ENCODE results near the gene KRT15.

The KRT15 gene

GRCh38 chr17:41542357-41542756, 23.7 kb upstream of the KRT15 start:
- no peaks in the 10 kb centered on the region for H3K4me1 ChIP-seq (ENCODE audit: insufficient read depth, low read length, poor library complexity, severe bottlenecking)
- no peaks in the 10 kb centered on the region for H3K9me2 ChIP-seq (replicated peaks; ENCODE audit: low read depth, low read length)
- H3K36me3 ChIP-seq (ENCODE audit: insufficient read depth, low read length), result no peaks in the 10 kb centered on the region
- H3K4me3 ChIP-seq (ENCODE audit: low read length, poor library complexity, severe bottlenecking), result no peak overlapping the region
- no peak for TF ChIP-seq EZH2phosphoT487 (IDR thresholded peaks at IDR 0.05; ENCODE audit: borderline replicate concordance)
- TF ChIP-seq, protein P1, sequence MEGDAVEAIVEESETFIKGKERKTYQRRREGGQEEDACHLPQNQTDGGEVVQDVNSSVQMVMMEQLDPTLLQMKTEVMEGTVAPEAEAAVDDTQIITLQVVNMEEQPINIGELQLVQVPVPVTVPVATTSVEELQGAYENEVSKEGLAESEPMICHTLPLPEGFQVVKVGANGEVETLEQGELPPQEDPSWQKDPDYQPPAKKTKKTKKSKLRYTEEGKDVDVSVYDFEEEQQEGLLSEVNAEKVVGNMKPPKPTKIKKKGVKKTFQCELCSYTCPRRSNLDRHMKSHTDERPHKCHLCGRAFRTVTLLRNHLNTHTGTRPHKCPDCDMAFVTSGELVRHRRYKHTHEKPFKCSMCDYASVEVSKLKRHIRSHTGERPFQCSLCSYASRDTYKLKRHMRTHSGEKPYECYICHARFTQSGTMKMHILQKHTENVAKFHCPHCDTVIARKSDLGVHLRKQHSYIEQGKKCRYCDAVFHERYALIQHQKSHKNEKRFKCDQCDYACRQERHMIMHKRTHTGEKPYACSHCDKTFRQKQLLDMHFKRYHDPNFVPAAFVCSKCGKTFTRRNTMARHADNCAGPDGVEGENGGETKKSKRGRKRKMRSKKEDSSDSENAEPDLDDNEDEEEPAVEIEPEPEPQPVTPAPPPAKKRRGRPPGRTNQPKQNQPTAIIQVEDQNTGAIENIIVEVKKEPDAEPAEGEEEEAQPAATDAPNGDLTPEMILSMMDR (conservative IDR thresholded peaks at IDR 0.05; ENCODE audit: low read length), result no peak
- H3K27me3 ChIP-seq (ENCODE audit: insufficient read depth, low read length, poor library complexity, severe bottlenecking), result no peaks in the 10 kb centered on the region
- H4K20me1 ChIP-seq (ENCODE audit: insufficient read depth, low read length, poor library complexity, severe bottlenecking), result no peaks in the 10 kb centered on the region
- H3K9me3 ChIP-seq (ENCODE audit: insufficient read depth, low read depth, low read length), result no peaks in the 10 kb centered on the region
- no peak overlapping the region for H3K4me2 ChIP-seq (ENCODE audit: low read depth, low read length, poor library complexity, severe bottlenecking)
- no peaks in the 10 kb centered on the region for H3F3A ChIP-seq (ENCODE audit: low read depth)
- H3K9ac ChIP-seq (ENCODE audit: low read depth, low read length, poor library complexity, severe bottlenecking), result no peak overlapping the region
- no peaks in the 10 kb centered on the region for H3K79me2 ChIP-seq (ENCODE audit: insufficient read depth, low read length)
- H2AFZ ChIP-seq (ENCODE audit: low read length), result no peak overlapping the region

DNA sequence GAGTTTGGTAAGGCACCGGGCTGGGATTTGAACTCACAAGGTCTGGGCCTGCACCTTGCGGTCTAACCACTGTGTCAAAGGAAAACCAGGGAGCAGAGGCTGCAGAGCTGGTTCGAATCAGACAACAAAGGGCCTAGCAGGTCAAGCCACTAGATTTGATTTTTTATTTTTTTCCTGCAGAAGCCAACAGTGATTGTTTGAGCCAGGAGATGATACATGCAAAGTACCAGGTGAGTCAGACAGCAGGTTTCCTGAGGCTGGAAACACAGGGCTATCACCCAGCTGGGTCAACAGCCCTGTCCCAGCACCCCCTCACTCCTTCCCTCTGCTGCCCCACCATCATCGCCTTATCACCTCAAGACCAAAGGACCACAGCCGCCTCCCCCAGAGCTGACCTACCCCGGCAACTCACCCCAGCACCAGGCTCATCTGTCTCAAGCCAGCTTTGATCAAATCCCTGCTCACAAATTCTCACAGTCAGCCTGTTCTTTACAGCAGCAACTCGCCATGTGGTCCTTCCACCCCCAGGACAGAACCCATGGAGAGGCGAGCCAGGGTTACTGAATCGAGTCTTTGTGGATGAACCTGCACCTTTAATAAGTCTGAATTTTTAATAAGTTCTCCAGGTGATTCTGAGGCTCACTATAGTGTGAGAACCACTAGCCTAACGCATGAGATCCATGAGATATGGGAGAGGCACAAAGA, 22.4 kb upstream of the KRT15 start:
- H3K27me3 ChIP-seq (ENCODE audit: insufficient read depth, low read length, poor library complexity, severe bottlenecking), result no peaks in the 10 kb centered on the region
- no peak overlapping the region for H3K4me3 ChIP-seq (ENCODE audit: low read length, poor library complexity, severe bottlenecking)
- H3F3A ChIP-seq (ENCODE audit: low read depth), result no peaks in the 10 kb centered on the region
- no peaks in the 10 kb centered on the region for H3K4me1 ChIP-seq (ENCODE audit: insufficient read depth, low read length, poor library complexity, severe bottlenecking)
- no peaks in the 10 kb centered on the region for H4K20me1 ChIP-seq (ENCODE audit: insufficient read depth, low read length, poor library complexity, severe bottlenecking)
- H3K9ac ChIP-seq (ENCODE audit: low read depth, low read length, poor library complexity, severe bottlenecking), result no peak overlapping the region
- no peaks in the 10 kb centered on the region for H3K9me2 ChIP-seq (replicated peaks; ENCODE audit: low read depth, low read length)
- no peak overlapping the region for H2AFZ ChIP-seq (ENCODE audit: low read length)
- H3K9me3 ChIP-seq (ENCODE audit: insufficient read depth, low read depth, low read length), result no peaks in the 10 kb centered on the region
- TF ChIP-seq EZH2phosphoT487 (IDR thresholded peaks at IDR 0.05; ENCODE audit: borderline replicate concordance), result no peak
- TF ChIP-seq, protein P1 (conservative IDR thresholded peaks at IDR 0.05; ENCODE audit: low read length), result no peak
- H3K79me2 ChIP-seq (ENCODE audit: insufficient read depth, low read length), result no peaks in the 10 kb centered on the region
- H3K36me3 ChIP-seq (ENCODE audit: insufficient read depth, low read length), result no peaks in the 10 kb centered on the region
- H3K4me2 ChIP-seq (ENCODE audit: low read depth, low read length, poor library complexity, severe bottlenecking), result no peak overlapping the region

DNA sequence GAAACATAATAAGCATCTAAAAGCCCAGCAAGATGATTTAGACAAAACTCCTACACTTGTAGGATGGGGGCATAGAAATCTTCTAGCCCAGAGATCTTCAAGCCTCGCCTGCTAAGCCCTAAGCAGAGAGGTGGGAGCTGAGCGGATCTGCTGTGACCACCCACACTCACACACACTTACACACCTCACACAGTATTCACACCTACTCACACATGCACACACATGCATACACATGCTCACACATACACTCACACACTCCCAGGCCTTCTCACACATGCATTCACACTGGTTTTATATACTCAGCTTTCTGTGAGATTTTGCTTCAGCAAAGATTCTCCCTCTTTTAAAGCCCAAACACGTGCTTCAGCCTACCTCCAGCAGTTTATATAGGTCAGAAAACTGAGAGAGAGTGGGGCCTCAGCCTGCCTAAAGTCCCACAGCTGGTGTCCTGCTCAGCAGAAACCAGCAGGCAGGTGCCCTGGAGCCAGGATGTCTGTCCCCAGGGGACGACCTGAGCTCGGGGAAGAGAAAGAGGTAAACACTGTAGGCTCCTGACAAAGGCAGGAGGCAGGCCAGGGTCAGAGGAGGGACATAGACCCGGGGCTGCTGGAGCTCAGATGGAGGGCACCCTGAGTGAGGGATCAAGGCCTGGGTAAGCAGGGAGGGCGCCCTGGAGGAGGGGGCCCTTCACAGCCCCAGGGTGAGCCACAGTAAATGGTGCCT, 21.4 kb upstream of the KRT15 start:
- Histone ChIP-seq H3K9ac (ENCODE audit: low read depth, low read length, poor library complexity, severe bottlenecking) (no peak overlapping the region), H3K4me2 (ENCODE audit: low read depth, low read length, poor library complexity, severe bottlenecking) (no peak overlapping the region), H3F3A (ENCODE audit: low read depth) (no peaks in the 10 kb centered on the region), H3K79me2 (ENCODE audit: insufficient read depth, low read length) (no peaks in the 10 kb centered on the region), H3K27me3 (ENCODE audit: insufficient read depth, low read length, poor library complexity, severe bottlenecking) (no peaks in the 10 kb centered on the region), H3K9me3 (ENCODE audit: insufficient read depth, low read depth, low read length) (no peaks in the 10 kb centered on the region), H3K4me3 (ENCODE audit: low read length, poor library complexity, severe bottlenecking) (no peak overlapping the region), H2AFZ (ENCODE audit: low read length) (no peak overlapping the region), H3K9me2 (replicated peaks; ENCODE audit: low read depth, low read length) (no peaks in the 10 kb centered on the region), H3K36me3 (ENCODE audit: insufficient read depth, low read length) (no peaks in the 10 kb centered on the region), H3K4me1 (ENCODE audit: insufficient read depth, low read length, poor library complexity, severe bottlenecking) (no peaks in the 10 kb centered on the region), H4K20me1 (ENCODE audit: insufficient read depth, low read length, poor library complexity, severe bottlenecking) (no peaks in the 10 kb centered on the region)
- TF ChIP-seq EZH2phosphoT487 (IDR thresholded peaks at IDR 0.05; ENCODE audit: borderline replicate concordance), result no peak
- TF ChIP-seq, protein P1 (conservative IDR thresholded peaks at IDR 0.05; ENCODE audit: low read length), result no peak

Data from Loucy (cell line).